D341Med (cell line): ENCODE results near the gene FRMD4A.
A peak's percentile ranks its signal among the peaks of the same experiment; 100 is the strongest.

ENCODE experiments used
- DNase-seq: peaks from one replicate; pipeline ENCODE4 v3.0.0; 2012; ENCODE audit warnings: low spot score

FRMD4A gene

GRCh38 chr10:13669182-13669855 is 661.4 kb downstream of the FRMD4A start:
- DNase-seq, result no peak

GRCh38 chr10:13668126-13668525 is 662.6 kb downstream of the FRMD4A start:
- DNase-seq, result no peak

- no peak for DNase-seq
Measured at GRCh38 chr10:13665516-13666262, 665.0 kb downstream of the FRMD4A start.

DNA sequence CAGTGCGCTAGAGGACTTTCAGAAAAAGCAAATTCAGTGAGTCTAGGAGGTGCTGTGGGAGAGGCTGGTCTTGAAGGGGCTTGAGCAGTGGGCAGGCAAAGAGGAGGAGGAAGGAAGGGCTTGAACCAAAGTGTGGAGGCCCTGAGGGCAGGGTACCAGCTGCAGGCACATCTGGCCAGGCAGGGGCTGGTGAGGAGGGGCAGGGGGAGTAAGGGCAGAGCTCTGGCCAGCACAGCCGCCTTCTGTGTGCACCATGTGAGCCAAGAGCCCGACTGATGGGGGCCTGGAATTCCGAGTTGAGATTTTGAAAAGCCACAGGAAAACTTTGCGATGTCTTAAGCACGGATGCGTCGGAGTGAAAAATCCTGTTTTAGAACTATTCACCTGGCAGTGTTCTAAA is 669.5 kb downstream of the FRMD4A start:
- no peak for DNase-seq

- DNase-seq, result no peak
Measured at GRCh38 chr10:13660551-13660920, 670.2 kb downstream of the FRMD4A start.

GRCh38 chr10:13659887-13660550 is 670.7 kb downstream of the FRMD4A start:
- DNase-seq, result peak; percentile 80

- no peak for DNase-seq
Measured at GRCh38 chr10:13658871-13659685, 671.6 kb downstream of the FRMD4A start.

GRCh38 chr10:13658264-13658663 is 672.5 kb downstream of the FRMD4A start:
- no peak for DNase-seq

GRCh38 chr10:13657101-13657680 is 673.5 kb downstream of the FRMD4A start:
- no peak for DNase-seq

DNA sequence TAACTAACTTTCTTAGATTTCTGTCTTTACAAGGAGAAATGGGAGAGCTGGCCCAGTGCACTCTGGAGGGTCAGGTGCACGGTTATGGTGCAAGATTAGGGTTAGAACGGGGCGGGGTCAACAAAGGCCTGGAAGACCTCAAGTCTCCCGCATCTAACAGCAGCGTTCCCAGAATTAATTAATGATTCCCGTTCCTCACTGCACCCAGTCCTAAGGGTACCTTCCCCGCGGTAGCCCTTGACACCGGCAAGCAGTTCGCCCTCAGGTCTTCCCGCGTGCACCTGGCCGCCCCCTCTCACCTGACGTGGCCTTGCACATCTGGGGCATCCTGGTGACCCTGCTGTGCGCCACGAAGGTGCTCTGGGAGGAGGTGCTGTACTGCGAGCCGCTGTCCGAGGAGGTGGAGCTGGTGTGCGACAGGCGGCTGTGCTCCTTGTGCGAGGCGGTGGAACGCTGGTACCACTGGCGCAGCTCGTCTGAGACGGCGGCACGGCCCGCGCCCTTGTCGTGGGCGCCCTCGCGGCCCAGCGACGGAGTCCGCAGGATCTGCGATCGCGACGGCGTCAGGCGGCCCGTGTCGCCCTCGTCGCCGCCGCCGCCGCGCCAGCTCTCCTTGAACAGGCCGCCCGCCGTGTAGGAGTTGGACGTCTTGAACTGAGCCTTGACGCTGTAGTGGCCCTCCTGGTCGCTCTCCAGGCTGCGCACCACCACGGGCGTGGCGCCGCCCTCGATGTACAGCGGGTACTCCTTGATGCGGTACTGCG is 674.2 kb downstream of the FRMD4A start:
- DNase-seq, result no peak

- no peak for DNase-seq
Measured at GRCh38 chr10:13654846-13655245, 675.9 kb downstream of the FRMD4A start.

- no peak for DNase-seq
Measured at GRCh38 chr10:13654118-13654830, 676.5 kb downstream of the FRMD4A start.

DNA sequence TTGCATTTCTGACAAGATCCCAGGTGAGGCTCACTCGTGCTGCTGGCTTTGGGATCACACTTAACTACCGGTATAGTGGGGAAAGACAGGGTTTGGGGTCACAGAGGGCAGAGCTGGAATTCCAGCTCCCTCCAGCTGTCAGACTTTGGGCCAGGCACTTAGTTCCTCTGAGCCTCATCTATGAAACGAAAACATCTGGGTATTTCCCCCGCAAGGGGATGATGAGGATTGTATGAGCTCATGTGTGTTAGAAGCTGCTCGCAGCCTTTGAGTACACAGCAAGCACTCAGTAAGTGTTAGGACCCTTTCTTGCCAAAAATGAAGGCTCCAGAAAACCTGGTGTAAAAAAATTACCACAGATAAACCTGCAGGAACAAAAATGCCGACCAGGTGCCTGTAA is 677.9 kb downstream of the FRMD4A start:
- DNase-seq, result no peak

DNA sequence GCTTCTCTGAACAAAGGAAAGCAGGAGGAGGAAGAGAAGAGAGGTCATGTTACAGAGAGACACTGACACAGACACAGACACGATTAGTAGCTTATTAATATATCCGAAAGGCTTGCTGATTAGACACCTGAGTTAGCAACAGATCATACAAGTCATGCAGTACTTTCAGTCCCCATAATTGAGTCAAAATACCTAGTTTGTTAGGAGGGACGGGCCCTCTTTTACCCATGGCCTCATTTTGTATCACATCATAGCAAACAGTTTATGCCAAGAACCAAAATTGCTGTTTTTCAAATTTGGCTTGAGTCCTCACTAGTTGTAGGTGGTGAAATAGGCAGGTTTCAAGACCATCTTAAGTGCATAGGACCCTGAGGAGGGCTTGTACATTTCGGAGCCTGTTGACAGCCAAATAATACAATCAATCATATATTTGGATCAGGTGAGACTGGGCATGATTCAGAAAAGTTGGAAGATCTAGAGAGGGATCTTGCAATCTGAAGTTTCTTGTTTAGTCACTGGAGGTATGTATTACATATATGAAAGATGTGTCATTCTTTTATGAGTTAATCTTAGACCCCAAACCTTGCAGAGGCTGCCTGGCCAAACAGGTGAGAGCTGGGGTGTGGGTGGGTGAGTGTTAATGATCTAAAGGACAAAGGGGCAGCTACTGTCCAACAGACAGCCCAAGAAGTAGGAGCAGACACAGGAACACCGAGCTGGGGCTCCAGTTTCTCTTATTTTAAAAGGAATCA is 678.6 kb downstream of the FRMD4A start:
- DNase-seq, result no peak

- no peak for DNase-seq
Measured at GRCh38 chr10:13650961-13651360, 679.8 kb downstream of the FRMD4A start.

- no peak for DNase-seq
Measured at GRCh38 chr10:13649844-13650520, 680.7 kb downstream of the FRMD4A start.

DNA sequence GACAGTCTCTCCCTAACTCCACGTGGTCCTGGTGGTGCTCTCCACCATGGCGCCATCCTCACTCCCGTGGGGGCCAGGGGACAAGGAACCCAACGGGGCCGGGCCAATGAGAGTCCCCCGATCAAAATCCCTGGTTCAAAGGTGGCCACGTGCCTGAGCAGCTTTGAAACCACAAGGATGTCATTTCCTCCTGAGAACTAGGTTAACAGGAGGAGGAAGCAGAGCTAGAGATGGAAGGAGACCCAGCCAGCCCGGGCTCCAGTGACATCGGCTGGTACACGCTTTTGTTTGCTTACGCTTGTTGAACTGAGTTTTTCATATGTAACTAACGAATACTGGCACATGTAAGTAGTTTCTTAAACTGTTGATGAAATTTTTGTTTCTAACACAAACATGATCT is 682.3 kb downstream of the FRMD4A start:
- DNase-seq, result no peak

DNA sequence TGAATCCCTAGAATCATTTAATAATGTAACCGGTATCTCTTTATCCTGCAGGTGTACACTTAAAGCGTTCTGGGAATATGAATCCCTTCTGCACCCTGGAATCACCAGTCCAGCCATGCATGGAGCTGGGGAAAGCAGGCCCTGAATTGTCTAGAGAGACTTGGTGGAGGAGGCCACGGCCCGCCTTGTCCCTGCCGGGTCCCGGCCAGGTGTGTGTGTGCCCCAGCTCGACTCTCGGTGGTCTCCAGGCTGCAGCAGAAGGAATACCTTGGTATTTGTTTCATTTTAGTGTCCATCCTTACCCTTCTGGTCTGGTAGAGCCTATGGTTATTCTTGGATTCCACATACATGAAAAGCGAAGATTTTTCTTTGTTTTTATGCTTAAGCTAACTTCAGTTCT is 685.9 kb downstream of the FRMD4A start:
- no peak for DNase-seq

DNA sequence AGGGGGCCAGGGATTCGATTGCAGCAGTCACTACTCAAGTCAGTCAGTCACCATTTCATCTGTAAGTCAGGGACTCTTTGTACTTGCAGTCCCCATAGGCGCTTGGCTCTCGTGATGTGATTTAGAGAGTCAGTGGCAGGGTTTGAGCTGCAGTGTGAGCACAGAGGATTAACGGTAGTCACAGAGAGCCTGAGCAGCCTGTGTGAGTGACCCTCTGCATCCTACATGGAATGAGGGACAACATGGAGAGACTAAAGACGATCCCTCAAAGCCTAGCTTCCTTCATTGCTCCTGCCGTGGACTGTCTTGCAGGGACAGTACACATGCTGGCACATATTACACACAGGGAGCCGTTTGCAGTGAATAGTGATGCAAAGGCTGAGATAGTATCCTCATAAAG is 687.7 kb downstream of the FRMD4A start:
- no peak for DNase-seq
